Endodermal cell (in vitro differentiated cells): ENCODE results near the gene NMT2. TPM values are rescaled to one million over a fixed set of nuclear protein-coding genes. Genes with fewer than 3 reads are reported as not detected.

Experiments used
- DNase-seq: peaks from one replicate; pipeline ENCODE4 v3.0.0-alpha.2; 2017
- H3K27ac ChIP-seq: 2 replicates; pipeline ENCODE4 v1.5.1; 2013; ENCODE audit warnings: mild to moderate bottlenecking, low read depth, low read length, moderate library complexity
- H3K27me3 ChIP-seq: 2 replicates; pipeline ENCODE4 v1.6.1; 2013; ENCODE audit warnings: mild to moderate bottlenecking, low read length, moderate library complexity; ENCODE audit not compliant: insufficient read depth, control insufficient read depth, poor library complexity, severe bottlenecking
- H3K36me3 ChIP-seq: 2 replicates; pipeline ENCODE4 v1.7.0; 2013; ENCODE audit warnings: mild to moderate bottlenecking, low read length, moderate library complexity; ENCODE audit not compliant: control insufficient read depth, insufficient read depth
- H3K4me1 ChIP-seq: one replicate; pipeline ENCODE4 v1.7.0; 2013; ENCODE audit warnings: low read length; ENCODE audit not compliant: control insufficient read depth, insufficient read depth
- H3K4me3 ChIP-seq: 2 replicates; pipeline ENCODE4 v1.5.1; 2013; ENCODE audit warnings: mild to moderate bottlenecking, low read length, moderate library complexity
- H3K9ac ChIP-seq: 2 replicates; pipeline ENCODE4 v1.6.1; 2013; ENCODE audit warnings: mild to moderate bottlenecking, low read length, moderate library complexity; ENCODE audit not compliant: poor library complexity, severe bottlenecking; ENCODE audit errors: extremely low read depth
- H3K9me3 ChIP-seq: 2 replicates; pipeline ENCODE4 v1.6.1; 2013; ENCODE audit warnings: mild to moderate bottlenecking, low read length, moderate library complexity; ENCODE audit not compliant: control insufficient read depth
- H3K27ac Mint-ChIP-seq: 2 replicates; pipeline ENCODE4 v1.8.0; 2020; ENCODE audit warnings: mixed read lengths
- H3K27me3 Mint-ChIP-seq: 2 replicates; pipeline ENCODE4 v1.8.0; 2021; ENCODE audit warnings: mild to moderate bottlenecking, mixed read lengths; ENCODE audit not compliant: insufficient read depth
- H3K36me3 Mint-ChIP-seq: 2 replicates; pipeline ENCODE4 v1.8.0; 2020; ENCODE audit warnings: low read depth, mixed read lengths
- H3K4me1 Mint-ChIP-seq: 2 replicates; pipeline ENCODE4 v1.8.0; 2020; ENCODE audit warnings: mixed read lengths
- H3K4me3 Mint-ChIP-seq: 2 replicates; pipeline ENCODE4 v1.8.0; 2020; ENCODE audit warnings: mild to moderate bottlenecking, moderate library complexity, mixed read lengths
- H3K9me3 Mint-ChIP-seq: 2 replicates; pipeline ENCODE4 v1.8.0; 2020; ENCODE audit warnings: mild to moderate bottlenecking, mixed read lengths
- CTCF ChIP-seq: fragments of 200-600 bp; sonication (generic); conservative IDR thresholded peaks from 2 replicates; pipeline ENCODE4 v1.5.0; 2021; ENCODE audit warnings: antibody characterized with exemption, mild to moderate bottlenecking
- WGBS, 2 experiments: methylation state at CpG; one replicate each; pipeline versions ENCODE4 v1.1.5 to v1.1.7; 2013; ENCODE audit warnings: missing lambda C conversion rate in 2 of 2, mixed read lengths in 1 of 2; ENCODE audit not compliant: insufficient coverage in 1 of 2, insufficient read length in 1 of 2; 5-methylcytosine and 5-hydroxymethylcytosine counted together
- total RNA-seq, 2 donors: library from RNA; stranded (reverse); fragmentation: NEBNext Ultra II Directional in 1 of 2; extraction: Animal tissue kit (Norgen Biotek cat#: 25700) in 1 of 2; gene quantifications; 2 replicates in 1 of 2; 3 replicates in 1 of 2; pipeline ENCODE4 v1.2.1, GENCODE V29; 2021

The NMT2 gene
- total RNA-seq, 2 donors from 2014 or later, result 21.7 to 21.9 TPM

GRCh38 chr10:15096661-15097010, 71.9 kb downstream of the NMT2 start:
- WGBS, 2 experiments, result 0 to 2% methylated on average over 5 to 11 of the region's 11 CpGs
- H3K27me3 ChIP-seq, result no peaks in the 10 kb centered on the region
- peak overlapping the region; percentile 94 for H3K4me3 ChIP-seq
- peaks cover 2% of the 10 kb centered on the region for H3K4me1 ChIP-seq
- peak overlapping the region; percentile 92 for H3K9ac ChIP-seq
- H3K27me3 Mint-ChIP-seq, result peaks cover 5% of the 10 kb centered on the region
- no peak for TF ChIP-seq CTCF
- H3K9me3 Mint-ChIP-seq, result no peaks in the 10 kb centered on the region
- H3K9me3 ChIP-seq, result no peaks in the 10 kb centered on the region
- peaks cover 12% of the 10 kb centered on the region for H3K36me3 Mint-ChIP-seq
- H3K36me3 ChIP-seq, result peaks cover 16% of the 10 kb centered on the region
- H3K4me1 Mint-ChIP-seq, result peaks cover 10% of the 10 kb centered on the region
- H3K4me3 Mint-ChIP-seq, result peak overlapping the region; percentile 90
- H3K27ac Mint-ChIP-seq, result peak overlapping the region; percentile 76
- no peak overlapping the region for H3K27ac ChIP-seq
- DNase-seq, result no peak

- Histone ChIP-seq H3K27ac (no peak overlapping the region), H3K27me3 (no peaks in the 10 kb centered on the region), H3K36me3 (no peaks in the 10 kb centered on the region), H3K4me1 (peaks cover 2% of the 10 kb centered on the region), H3K4me3 (no peak overlapping the region), H3K9me3 (no peaks in the 10 kb centered on the region), H3K9ac (no peak overlapping the region)
- Mint-ChIP-seq H3K9me3 (no peaks in the 10 kb centered on the region), H3K27ac (no peak overlapping the region), H3K27me3 (peaks cover 10% of the 10 kb centered on the region), H3K4me3 (no peak overlapping the region), H3K36me3 (no peaks in the 10 kb centered on the region), H3K4me1 (no peaks in the 10 kb centered on the region)
- DNase-seq, result no peak
- no peak for TF ChIP-seq CTCF
- 89 to 94% methylated on average over 9 to 16 of the region's 16 CpGs for WGBS, 2 experiments
These were observed 75.6 kb downstream of the NMT2 start for GRCh38 chr10:15092855-15093408.

GRCh38 chr10:15091418-15091817, 77.1 kb downstream of the NMT2 start:
- no peaks in the 10 kb centered on the region for H3K36me3 ChIP-seq
- no peaks in the 10 kb centered on the region for H3K9me3 ChIP-seq
- no peak overlapping the region for H3K9ac ChIP-seq
- no peak for TF ChIP-seq CTCF
- DNase-seq, result no peak
- Mint-ChIP-seq H3K36me3 (no peaks in the 10 kb centered on the region), H3K9me3 (no peaks in the 10 kb centered on the region), H3K27me3 (peaks cover 10% of the 10 kb centered on the region), H3K27ac (no peak overlapping the region), H3K4me1 (no peaks in the 10 kb centered on the region), H3K4me3 (no peak overlapping the region)
- 86 to 93% methylated on average over 5 of the region's 5 CpGs for WGBS, 2 experiments
- no peak overlapping the region for H3K27ac ChIP-seq
- no peaks in the 10 kb centered on the region for H3K27me3 ChIP-seq
- no peak overlapping the region for H3K4me3 ChIP-seq
- peaks cover 1% of the 10 kb centered on the region for H3K4me1 ChIP-seq
